ENCODE measurements around the gene SDF4.

GRCh38 chr1:1245817-1246576 is 14.2 kb upstream of the SDF4 start:
- no peak for TF ChIP-seq GATA3 (IDR thresholded peaks at IDR 0.05; ENCODE audit: low read depth, low read length)
- no peak for TF ChIP-seq GATA2 (IDR thresholded peaks at IDR 0.05; ENCODE audit: low read depth, low read length)

Data from SH-SY5Y (cell line).